NCI-H226 (cell line): ENCODE data around the gene TMEM184B.

Source experiments
- DNase-seq: peaks from one replicate; pipeline ENCODE4 v3.0.0-alpha.2; 2015

Gene TMEM184B

GRCh38 chr22:38271927-38272372, 860 bp downstream of the TMEM184B start:
- DNase-seq, result no peak

GRCh38 chr22:38271101-38271500, 1.7 kb downstream of the TMEM184B start:
- no peak for DNase-seq

GRCh38 chr22:38270091-38270992, 2.5 kb downstream of the TMEM184B start:
- no peak for DNase-seq

GRCh38 chr22:38269466-38269865, 3.3 kb downstream of the TMEM184B start:
- no peak for DNase-seq

- peak; percentile 31 for DNase-seq
These were observed 5.7 kb downstream of the TMEM184B start for GRCh38 chr22:38267086-38267485.

- DNase-seq, result no peak
These were observed 6.7 kb downstream of the TMEM184B start for GRCh38 chr22:38266120-38266519.

GRCh38 chr22:38264322-38264843, 8.4 kb downstream of the TMEM184B start:
- DNase-seq, result no peak

- no peak for DNase-seq
These were observed 10.6 kb downstream of the TMEM184B start for GRCh38 chr22:38262051-38262795.

- no peak for DNase-seq
These were observed 11.8 kb downstream of the TMEM184B start for GRCh38 chr22:38260761-38261681.

GRCh38 chr22:38259370-38259769, 13.4 kb downstream of the TMEM184B start:
- DNase-seq, result no peak

GRCh38 chr22:38258895-38259294, 13.9 kb downstream of the TMEM184B start:
- no peak for DNase-seq

- DNase-seq, result no peak
These were observed 15.1 kb downstream of the TMEM184B start for GRCh38 chr22:38257650-38258250.

- no peak for DNase-seq
These were observed 15.6 kb downstream of the TMEM184B start for GRCh38 chr22:38257181-38257580.

- DNase-seq, result no peak
These were observed 17.1 kb downstream of the TMEM184B start for GRCh38 chr22:38255697-38256096.

GRCh38 chr22:38251341-38251692, 21.5 kb downstream of the TMEM184B start:
- DNase-seq, result no peak

GRCh38 chr22:38250643-38251340, 22.0 kb downstream of the TMEM184B start:
- no peak for DNase-seq

- DNase-seq, result no peak
These were observed 22.8 kb downstream of the TMEM184B start for GRCh38 chr22:38249803-38250642.

- no peak for DNase-seq
These were observed 23.5 kb downstream of the TMEM184B start for GRCh38 chr22:38249301-38249700.

GRCh38 chr22:38248280-38248679, 24.5 kb downstream of the TMEM184B start:
- no peak for DNase-seq

GRCh38 chr22:38247713-38248112, 25.1 kb downstream of the TMEM184B start:
- DNase-seq, result no peak

- no peak for DNase-seq
These were observed 26.1 kb downstream of the TMEM184B start for GRCh38 chr22:38246692-38247091.
